SU-DHL-6 (cell line): ENCODE results near the gene MDK.

Experiments
- H2AFZ ChIP-seq: fragments of 200-600 bp; sonication (generic); 2 replicates; pipeline ENCODE4 v1.6.1; 2014; ENCODE audit warnings: low read depth, mild to moderate bottlenecking, moderate library complexity, mixed read lengths, antibody characterized with exemption, low read length; ENCODE audit not compliant: severe bottlenecking
- H3F3A ChIP-seq: fragments of 200-600 bp; shearing (Covaris generic); 2 replicates; pipeline ENCODE4 v1.6.0; 2016; ENCODE audit warnings: antibody characterized with exemption, mild to moderate bottlenecking; ENCODE audit not compliant: insufficient read depth
- H3K27ac ChIP-seq: fragments of 200-600 bp; sonication (generic); 2 replicates; pipeline ENCODE4 v1.5.1; 2016; ENCODE audit warnings: low read depth, mild to moderate bottlenecking, low read length, moderate library complexity, mixed read lengths
- H3K27me3 ChIP-seq: fragments of 200-600 bp; sonication (generic), shearing (Covaris generic); 2 replicates; pipeline ENCODE4 v1.6.0; 2014; ENCODE audit warnings: mild to moderate bottlenecking, low read length
- H3K36me3 ChIP-seq: fragments of 200-600 bp; sonication (generic); 2 replicates; pipeline ENCODE4 v1.6.1; 2014; ENCODE audit warnings: mild to moderate bottlenecking, low read length, mixed read lengths
- H3K4me2 ChIP-seq: fragments of 300-600, 200-600 bp; shearing (Covaris generic), sonication (generic); 2 replicates; pipeline ENCODE4 v1.6.0; 2014; ENCODE audit warnings: low read length, low read depth, mild to moderate bottlenecking; ENCODE audit not compliant: poor library complexity, severe bottlenecking
- H3K4me3 ChIP-seq: fragments of 200-600 bp; sonication (generic); 2 replicates; pipeline ENCODE4 v1.5.1; 2014; ENCODE audit warnings: antibody characterized with exemption, low read length, mild to moderate bottlenecking, mixed read lengths; ENCODE audit not compliant: insufficient read depth, poor library complexity, severe bottlenecking
- H3K79me2 ChIP-seq: fragments of 200-600 bp; sonication (generic); 2 replicates; pipeline ENCODE4 v1.6.1; 2014; ENCODE audit warnings: mild to moderate bottlenecking, low read length, moderate library complexity; ENCODE audit not compliant: insufficient read depth
- H3K9ac ChIP-seq: fragments of 200-600 bp; sonication (generic); 2 replicates; pipeline ENCODE4 v1.7.0; 2014; ENCODE audit warnings: mild to moderate bottlenecking, low read length
- H3K9me2 ChIP-seq: fragments of 200-600 bp; sonication (generic); replicated peaks from 2 replicates; pipeline ENCODE4 v1.6.1; 2014; ENCODE audit warnings: low read length; ENCODE audit not compliant: insufficient read depth
- H3K9me3 ChIP-seq: fragments of 200-600 bp; sonication (generic); 2 replicates; pipeline ENCODE4 v1.6.1; 2014; ENCODE audit warnings: low read length, mixed read lengths; ENCODE audit not compliant: insufficient read depth
- H4K20me1 ChIP-seq: fragments of 200-600 bp; sonication (generic); 2 replicates; pipeline ENCODE4 v1.6.1; 2014; ENCODE audit warnings: low read depth, mild to moderate bottlenecking, antibody characterized with exemption, low read length, moderate library complexity, mixed read lengths
- EZH2phosphoT487 ChIP-seq: fragments of 200-600 bp; sonication (generic), shearing (Covaris generic); conservative IDR thresholded peaks from 2 replicates; pipeline ENCODE4 v1.6.1; 2018; ENCODE audit warnings: mild to moderate bottlenecking, antibody characterized with exemption, low read length, moderate library complexity, mixed read lengths
- TF ChIP-seq, protein P1 (sequence below): fragments of 200-600 bp; sonication (generic); IDR thresholded peaks from one replicate; pipeline ENCODE4 v1.5.1; 2017; ENCODE audit warnings: antibody characterized with exemption, mild to moderate bottlenecking, low read length, moderate library complexity; ENCODE audit not compliant: insufficient read depth, poor library complexity, severe bottlenecking

MDK gene

GRCh38 chr11:46351148-46351547 is 30.3 kb upstream of the MDK start:
- Histone ChIP-seq H3K4me2 (no peak overlapping the region), H2AFZ (no peak overlapping the region), H4K20me1 (0 out of 2 replicates have a peak, but pooled peaks cover 6% of the 10 kb centered on the region), H3K9ac (no peak overlapping the region), H3K27ac (no peak overlapping the region), H3K27me3 (no peaks in the 10 kb centered on the region), H3K79me2 (peaks cover 50% of the 10 kb centered on the region), H3F3A (no peaks in the 10 kb centered on the region), H3K9me2 (no peaks in the 10 kb centered on the region), H3K9me3 (no peaks in the 10 kb centered on the region), H3K36me3 (no peaks in the 10 kb centered on the region), H3K4me3 (no peak overlapping the region)
- TF ChIP-seq, protein P1, sequence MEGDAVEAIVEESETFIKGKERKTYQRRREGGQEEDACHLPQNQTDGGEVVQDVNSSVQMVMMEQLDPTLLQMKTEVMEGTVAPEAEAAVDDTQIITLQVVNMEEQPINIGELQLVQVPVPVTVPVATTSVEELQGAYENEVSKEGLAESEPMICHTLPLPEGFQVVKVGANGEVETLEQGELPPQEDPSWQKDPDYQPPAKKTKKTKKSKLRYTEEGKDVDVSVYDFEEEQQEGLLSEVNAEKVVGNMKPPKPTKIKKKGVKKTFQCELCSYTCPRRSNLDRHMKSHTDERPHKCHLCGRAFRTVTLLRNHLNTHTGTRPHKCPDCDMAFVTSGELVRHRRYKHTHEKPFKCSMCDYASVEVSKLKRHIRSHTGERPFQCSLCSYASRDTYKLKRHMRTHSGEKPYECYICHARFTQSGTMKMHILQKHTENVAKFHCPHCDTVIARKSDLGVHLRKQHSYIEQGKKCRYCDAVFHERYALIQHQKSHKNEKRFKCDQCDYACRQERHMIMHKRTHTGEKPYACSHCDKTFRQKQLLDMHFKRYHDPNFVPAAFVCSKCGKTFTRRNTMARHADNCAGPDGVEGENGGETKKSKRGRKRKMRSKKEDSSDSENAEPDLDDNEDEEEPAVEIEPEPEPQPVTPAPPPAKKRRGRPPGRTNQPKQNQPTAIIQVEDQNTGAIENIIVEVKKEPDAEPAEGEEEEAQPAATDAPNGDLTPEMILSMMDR = no peak
- TF ChIP-seq EZH2phosphoT487 = no peak

DNA sequence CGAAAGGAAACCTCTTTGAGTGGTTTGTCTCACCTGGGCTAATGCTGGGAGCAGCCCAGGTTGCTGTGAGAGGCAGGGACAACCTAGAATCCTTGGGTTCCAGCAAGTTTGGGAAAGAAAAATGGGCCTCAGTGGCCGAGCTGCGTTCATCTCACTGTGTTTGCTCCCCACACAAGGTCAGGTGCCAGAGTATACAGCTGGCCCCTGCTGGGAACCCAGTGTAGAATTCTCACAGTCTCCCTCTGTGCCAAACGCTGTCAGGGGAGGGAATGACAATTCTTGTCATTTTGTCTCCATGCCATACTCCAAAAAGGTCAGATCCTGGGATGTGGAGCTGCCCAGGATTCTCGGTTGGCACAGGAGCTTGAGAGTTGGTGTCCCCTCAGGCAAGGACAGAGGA is 29.9 kb upstream of the MDK start:
- H3K36me3 ChIP-seq = no peaks in the 10 kb centered on the region
- no peak overlapping the region for H3K9ac ChIP-seq
- no peaks in the 10 kb centered on the region for H3F3A ChIP-seq
- H3K27ac ChIP-seq = no peak overlapping the region
- H3K4me2 ChIP-seq = no peak overlapping the region
- TF ChIP-seq, protein P1 = no peak
- no peaks in the 10 kb centered on the region for H3K27me3 ChIP-seq
- H3K79me2 ChIP-seq = peaks cover 50% of the 10 kb centered on the region
- H2AFZ ChIP-seq = no peak overlapping the region
- H3K4me3 ChIP-seq = no peak overlapping the region
- no peaks in the 10 kb centered on the region for H3K9me2 ChIP-seq
- H4K20me1 ChIP-seq = 0 out of 2 replicates have a peak, but pooled peaks cover 6% of the 10 kb centered on the region
- H3K9me3 ChIP-seq = no peaks in the 10 kb centered on the region

DNA sequence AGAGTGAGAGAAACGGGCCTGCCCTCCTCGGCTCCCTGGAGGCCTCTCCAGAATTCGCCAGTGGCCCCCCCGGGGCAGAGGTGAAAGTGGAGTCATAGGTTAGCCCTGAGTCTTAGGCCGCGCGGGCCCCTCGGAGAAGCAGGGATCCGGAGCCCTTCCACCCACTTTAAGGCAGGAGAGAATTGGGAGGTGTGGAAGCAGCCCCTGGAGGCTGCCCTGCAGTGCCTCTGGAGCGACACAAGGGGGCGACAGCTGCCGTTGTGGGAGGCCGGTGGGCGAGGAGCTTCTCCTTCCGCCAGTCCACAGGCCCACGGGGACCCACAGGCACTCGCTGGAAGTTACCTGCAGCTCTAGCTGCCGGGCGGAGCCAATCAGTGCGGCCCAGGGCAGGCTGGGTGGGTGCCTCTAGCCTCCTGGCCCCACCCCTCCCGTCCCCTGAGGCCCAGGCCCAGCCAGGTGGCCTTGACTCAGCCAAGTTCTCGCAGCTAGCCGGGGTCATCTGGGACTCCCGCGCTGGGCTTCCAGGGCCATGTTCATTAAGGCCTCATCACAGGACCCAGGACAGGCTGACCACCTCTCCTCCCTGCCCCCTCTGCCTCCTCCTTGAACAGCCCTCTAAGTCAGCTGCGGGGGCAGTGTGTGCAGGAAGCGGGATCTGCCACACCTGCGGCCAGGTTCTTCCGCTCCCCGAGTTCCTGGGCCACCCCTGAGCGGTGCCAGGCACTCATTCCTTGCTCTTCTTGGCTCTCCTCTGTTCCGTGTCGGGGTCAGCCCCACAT is 29.2 kb upstream of the MDK start:
- Histone ChIP-seq H3K4me3 (no peak overlapping the region), H2AFZ (no peak overlapping the region), H4K20me1 (0 out of 2 replicates have a peak, but pooled peaks cover 6% of the 10 kb centered on the region), H3K27ac (no peak overlapping the region), H3F3A (no peaks in the 10 kb centered on the region), H3K9me3 (no peaks in the 10 kb centered on the region), H3K9ac (no peak overlapping the region), H3K79me2 (peaks cover 56% of the 10 kb centered on the region), H3K4me2 (no peak overlapping the region), H3K27me3 (no peaks in the 10 kb centered on the region), H3K9me2 (no peaks in the 10 kb centered on the region), H3K36me3 (no peaks in the 10 kb centered on the region)
- TF ChIP-seq, protein P1 = peak; percentile 51
- no peak for TF ChIP-seq EZH2phosphoT487
